ENCODE data around the gene AGRN. TPM values are rescaled to one million over a fixed set of nuclear protein-coding genes. Genes with fewer than 3 reads are reported as not detected.

AGRN gene
- total RNA-seq: 77.0 and 95.9 TPM in 2 replicates

DNA sequence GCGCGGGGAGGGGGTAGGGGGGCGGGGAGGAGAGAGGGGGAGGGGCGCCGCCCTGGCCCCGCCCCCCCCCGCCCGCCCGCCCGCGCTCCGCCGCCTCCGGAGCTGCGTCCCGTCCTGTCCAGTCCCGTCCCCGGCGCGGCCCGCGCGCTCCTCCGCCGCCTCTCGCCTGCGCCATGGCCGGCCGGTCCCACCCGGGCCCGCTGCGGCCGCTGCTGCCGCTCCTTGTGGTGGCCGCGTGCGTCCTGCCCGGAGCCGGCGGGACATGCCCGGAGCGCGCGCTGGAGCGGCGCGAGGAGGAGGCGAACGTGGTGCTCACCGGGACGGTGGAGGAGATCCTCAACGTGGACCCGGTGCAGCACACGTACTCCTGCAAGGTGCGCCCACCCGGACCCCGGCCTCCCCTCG, at the start of gene AGRN:
Gene AGRN, plus strand, starts transcription at position 121 of the 405 bp plus-strand sequence. Its CDS starts 53 bp downstream, at position 174.
- peak; percentile 17 for DNase-seq (ENCODE audit: low read depth)
- TF ChIP-seq, protein P1, sequence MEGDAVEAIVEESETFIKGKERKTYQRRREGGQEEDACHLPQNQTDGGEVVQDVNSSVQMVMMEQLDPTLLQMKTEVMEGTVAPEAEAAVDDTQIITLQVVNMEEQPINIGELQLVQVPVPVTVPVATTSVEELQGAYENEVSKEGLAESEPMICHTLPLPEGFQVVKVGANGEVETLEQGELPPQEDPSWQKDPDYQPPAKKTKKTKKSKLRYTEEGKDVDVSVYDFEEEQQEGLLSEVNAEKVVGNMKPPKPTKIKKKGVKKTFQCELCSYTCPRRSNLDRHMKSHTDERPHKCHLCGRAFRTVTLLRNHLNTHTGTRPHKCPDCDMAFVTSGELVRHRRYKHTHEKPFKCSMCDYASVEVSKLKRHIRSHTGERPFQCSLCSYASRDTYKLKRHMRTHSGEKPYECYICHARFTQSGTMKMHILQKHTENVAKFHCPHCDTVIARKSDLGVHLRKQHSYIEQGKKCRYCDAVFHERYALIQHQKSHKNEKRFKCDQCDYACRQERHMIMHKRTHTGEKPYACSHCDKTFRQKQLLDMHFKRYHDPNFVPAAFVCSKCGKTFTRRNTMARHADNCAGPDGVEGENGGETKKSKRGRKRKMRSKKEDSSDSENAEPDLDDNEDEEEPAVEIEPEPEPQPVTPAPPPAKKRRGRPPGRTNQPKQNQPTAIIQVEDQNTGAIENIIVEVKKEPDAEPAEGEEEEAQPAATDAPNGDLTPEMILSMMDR (IDR thresholded peaks at IDR 0.05; ENCODE audit: insufficient read depth, low read depth, low read length): no peak

GRCh38 chr1:970242-970972, 49.5 kb upstream of the AGRN start:
- TF ChIP-seq, protein P1 (IDR thresholded peaks at IDR 0.05; ENCODE audit: insufficient read depth, low read depth, low read length): no peak
- no peak overlapping the region for H3K4me3 ChIP-seq (ENCODE audit: low read depth, low read length)
- no peak for DNase-seq (ENCODE audit: low read depth)

More for the DNA sequence above, at the start of gene AGRN:
- H3K4me3 ChIP-seq (ENCODE audit: low read depth, low read length): peak within 1 kb of the TSS; percentile 66

DNA sequence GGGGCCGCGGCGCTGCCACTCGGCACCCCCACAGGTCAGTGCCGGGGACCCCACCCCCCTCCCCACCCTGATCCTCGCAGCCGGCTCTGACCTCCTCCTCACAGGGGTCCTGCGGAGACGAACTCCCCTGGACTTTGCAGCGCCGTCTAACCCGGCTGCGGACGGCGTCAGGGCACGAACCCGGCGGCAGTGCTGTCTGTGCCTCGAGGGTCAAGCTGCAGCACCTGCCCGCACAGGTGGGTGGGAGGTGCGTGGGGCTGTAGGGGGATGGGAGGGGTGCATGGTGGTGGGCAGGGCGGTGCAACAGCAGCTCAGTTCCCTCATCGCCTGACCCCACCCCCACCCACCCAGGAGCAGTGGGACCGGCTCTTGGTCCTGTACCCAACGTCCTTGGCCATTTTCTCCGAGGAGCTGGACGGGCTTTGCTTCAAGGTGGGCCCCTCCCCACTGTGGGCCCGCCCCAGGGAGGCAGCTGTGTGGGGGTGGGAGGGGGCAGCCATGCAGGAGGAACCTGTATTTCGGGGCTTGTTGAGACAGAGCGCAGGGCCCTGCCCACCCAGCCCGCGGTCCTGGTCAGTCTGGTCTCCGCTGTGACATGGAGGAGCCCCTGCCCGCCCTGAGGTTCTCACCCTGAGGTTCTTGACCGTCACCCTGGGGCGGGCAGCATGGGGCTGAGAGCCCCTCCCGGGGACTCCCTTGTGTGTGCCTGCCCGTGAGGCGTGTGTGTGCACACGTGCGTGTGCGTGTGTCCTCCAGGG, 48.8 kb upstream of the AGRN start:
- no peak for DNase-seq (ENCODE audit: low read depth)
- TF ChIP-seq, protein P1 (IDR thresholded peaks at IDR 0.05; ENCODE audit: insufficient read depth, low read depth, low read length): no peak
- H3K4me3 ChIP-seq (ENCODE audit: low read depth, low read length): no peak overlapping the region

DNA sequence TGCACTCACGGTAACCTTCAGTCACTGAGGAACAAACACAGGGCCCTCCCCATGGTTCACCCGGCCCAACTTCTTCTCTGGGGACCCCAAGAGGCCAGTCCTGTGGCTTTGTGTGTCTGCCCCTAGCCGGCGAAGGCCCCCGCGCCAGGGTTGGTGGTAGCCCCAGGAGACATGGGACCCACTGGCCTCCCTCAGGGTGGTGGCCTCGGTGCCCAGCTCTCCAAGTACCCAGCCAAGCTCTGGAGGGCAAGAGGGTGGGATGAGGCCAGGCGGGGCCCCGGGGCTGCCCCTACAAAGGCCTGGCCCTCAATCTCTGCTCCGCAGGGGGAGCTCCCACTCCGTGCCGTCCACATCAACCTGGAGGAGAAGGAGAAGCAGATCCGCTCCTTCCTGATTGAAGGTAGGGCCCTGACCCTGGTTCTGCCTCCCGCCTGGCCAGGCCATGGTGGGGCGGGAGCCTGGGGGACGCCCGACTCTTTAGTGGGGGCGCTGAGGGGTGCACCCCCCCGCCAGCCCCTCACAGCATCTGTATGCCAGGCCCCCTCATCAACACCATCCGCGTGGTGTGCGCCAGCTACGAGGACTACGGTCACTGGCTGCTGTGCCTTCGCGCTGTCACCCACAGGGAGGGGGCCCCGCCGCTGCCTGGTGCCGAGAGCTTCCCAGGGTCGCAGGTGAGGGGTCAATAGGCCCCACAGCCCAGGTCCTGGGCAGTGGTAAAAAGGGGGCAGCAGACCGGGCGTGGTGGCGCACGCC, 48.0 kb upstream of the AGRN start:
- no peak for DNase-seq (ENCODE audit: low read depth)
- H3K4me3 ChIP-seq (ENCODE audit: low read depth, low read length): no peak overlapping the region
- TF ChIP-seq, protein P1 (IDR thresholded peaks at IDR 0.05; ENCODE audit: insufficient read depth, low read depth, low read length): no peak

GRCh38 chr1:972726-973458, 47.0 kb upstream of the AGRN start:
- H3K4me3 ChIP-seq (ENCODE audit: low read depth, low read length): no peak overlapping the region
- TF ChIP-seq, protein P1 (IDR thresholded peaks at IDR 0.05; ENCODE audit: insufficient read depth, low read depth, low read length): no peak
- DNase-seq (ENCODE audit: low read depth): no peak

All from fibroblast of villous mesenchyme (primary cell).